Epithelial cell of esophagus (primary cell): ENCODE measurements around the gene CCDC88C.

Experiments
- DNase-seq: peaks from one replicate; pipeline ENCODE4 v3.0.0; 2010; ENCODE audit warnings: low read depth
- H3K4me3 ChIP-seq: 2 replicates; pipeline ENCODE4 v1.5.1; 2011; ENCODE audit warnings: mild to moderate bottlenecking, low read length, control low read depth
- TF ChIP-seq, protein P1 (sequence below): IDR thresholded peaks from 2 replicates; pipeline ENCODE4 v1.5.1; 2011; ENCODE audit warnings: low read depth, mild to moderate bottlenecking, low read length, control low read depth, inconsistent platforms; ENCODE audit not compliant: insufficient read depth; ENCODE audit errors: missing control alignments

The CCDC88C gene

DNA sequence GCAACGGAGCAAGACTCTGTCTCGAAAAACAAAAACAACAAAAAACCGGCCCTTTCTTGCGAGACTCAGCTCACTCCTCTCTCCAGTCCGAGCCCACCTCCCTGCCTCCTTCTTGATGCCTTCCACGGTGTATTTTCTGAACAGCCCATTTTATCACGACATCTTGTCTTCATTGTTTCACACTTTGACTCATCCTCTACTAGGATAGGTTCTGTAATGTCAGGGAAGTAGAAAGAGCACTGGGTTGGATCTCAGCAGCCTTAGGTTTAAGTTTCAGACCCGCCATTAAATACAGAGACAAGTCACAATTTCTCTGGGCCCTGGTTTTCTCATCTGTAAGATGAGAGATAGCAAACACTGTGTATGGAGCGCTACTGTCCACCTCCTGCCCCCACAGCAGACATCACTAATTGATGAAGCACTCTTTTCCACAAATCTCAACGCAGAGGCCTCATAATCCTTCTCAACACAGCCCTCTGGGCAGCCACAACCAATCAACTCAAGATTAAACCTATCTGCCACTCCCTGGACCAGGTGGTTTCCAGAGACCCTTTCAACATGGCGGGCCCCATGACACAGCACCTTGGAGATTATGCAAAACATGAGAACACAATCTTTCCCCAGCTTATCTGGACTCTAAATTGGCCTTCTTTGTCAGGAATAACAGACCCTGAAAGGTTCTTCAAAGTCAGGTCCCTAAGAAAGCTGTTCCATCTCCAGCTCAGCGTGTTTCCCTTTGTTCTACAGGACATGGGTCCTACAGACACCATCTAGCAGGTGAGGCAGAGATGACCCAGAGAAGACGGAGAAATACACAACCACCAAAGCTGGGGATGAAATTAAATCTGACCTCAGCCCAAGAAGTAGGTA lies 35.6 kb downstream of the CCDC88C start:
- H3K4me3 ChIP-seq: no peak overlapping the region
- TF ChIP-seq, protein P1, sequence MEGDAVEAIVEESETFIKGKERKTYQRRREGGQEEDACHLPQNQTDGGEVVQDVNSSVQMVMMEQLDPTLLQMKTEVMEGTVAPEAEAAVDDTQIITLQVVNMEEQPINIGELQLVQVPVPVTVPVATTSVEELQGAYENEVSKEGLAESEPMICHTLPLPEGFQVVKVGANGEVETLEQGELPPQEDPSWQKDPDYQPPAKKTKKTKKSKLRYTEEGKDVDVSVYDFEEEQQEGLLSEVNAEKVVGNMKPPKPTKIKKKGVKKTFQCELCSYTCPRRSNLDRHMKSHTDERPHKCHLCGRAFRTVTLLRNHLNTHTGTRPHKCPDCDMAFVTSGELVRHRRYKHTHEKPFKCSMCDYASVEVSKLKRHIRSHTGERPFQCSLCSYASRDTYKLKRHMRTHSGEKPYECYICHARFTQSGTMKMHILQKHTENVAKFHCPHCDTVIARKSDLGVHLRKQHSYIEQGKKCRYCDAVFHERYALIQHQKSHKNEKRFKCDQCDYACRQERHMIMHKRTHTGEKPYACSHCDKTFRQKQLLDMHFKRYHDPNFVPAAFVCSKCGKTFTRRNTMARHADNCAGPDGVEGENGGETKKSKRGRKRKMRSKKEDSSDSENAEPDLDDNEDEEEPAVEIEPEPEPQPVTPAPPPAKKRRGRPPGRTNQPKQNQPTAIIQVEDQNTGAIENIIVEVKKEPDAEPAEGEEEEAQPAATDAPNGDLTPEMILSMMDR: no peak
- DNase-seq: no peak

DNA sequence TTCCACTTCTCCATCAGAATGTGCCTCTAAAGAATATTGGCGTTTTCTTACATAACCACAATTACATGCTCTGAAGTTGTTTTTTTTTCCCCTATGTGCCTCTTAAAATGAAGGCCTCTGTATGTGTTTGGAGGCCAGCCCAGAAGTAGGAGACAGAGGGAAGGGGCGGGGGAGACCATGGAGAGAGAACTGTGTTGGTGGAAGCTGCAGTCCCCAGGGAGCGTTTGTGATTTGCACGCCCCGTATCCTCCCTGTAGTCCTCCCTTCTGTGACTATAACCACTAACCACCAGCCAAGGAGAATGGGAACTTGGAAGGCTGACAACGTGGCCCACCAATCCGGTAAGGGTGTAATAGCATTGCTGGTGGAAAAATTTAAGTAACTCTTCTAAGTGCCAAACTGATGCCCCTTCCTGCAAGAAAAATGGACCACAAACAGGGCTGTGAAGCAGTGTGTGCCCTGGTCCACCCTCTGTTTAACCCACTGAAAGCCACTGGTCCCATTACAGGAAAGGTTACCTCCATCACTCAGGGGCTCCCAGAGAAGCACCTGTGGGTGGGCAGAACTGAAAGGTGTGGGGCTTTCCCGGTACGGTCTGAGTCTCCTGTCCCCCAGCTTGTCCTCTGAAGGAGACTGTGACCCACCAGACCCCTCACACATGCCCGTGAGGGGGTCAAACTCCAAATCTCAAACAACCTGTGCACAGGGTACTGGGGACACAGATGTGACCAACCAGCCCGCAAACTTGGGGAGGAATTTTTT lies 36.8 kb downstream of the CCDC88C start:
- no peak for DNase-seq
- TF ChIP-seq, protein P1: no peak
- H3K4me3 ChIP-seq: no peak overlapping the region

DNA sequence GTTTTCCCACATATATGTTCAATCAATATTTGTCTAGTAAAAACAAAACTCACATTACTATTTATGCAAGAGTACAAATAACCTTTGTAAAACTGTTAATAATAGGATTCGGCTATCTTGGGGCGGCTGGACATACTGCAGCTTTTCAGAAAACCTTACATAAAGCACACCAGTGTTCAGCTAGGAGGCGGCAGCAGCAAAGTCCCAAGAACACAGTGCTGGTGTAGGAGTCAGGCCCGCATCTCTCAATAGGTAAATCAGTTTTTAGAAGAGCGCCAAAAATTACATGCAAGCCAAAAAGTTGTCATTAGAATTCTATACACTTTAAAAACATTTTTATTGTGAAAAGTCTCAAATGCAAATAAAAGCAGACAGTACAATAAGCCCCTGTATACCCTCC lies 37.5 kb downstream of the CCDC88C start:
- DNase-seq: no peak
- no peak overlapping the region for H3K4me3 ChIP-seq
- TF ChIP-seq, protein P1: no peak

DNA sequence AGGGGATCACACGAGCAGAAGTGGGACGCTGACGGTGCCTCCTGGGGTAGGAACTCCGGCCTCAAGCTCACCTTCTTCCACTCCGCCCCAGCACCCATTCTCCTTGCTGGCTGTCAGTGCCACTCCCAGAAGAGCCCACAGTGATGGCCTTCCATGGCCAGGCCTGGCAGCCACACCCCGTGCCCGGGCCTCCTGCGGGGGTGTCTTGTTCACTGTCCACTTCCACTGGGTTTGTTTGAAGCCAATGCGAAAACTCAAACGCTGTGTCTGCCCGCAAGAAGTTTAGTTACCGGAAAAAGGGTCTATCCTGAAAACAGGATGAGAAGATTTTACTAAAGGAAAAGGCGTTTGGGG lies 38.1 kb downstream of the CCDC88C start:
- DNase-seq: no peak
- TF ChIP-seq, protein P1: no peak
- no peak overlapping the region for H3K4me3 ChIP-seq

DNA sequence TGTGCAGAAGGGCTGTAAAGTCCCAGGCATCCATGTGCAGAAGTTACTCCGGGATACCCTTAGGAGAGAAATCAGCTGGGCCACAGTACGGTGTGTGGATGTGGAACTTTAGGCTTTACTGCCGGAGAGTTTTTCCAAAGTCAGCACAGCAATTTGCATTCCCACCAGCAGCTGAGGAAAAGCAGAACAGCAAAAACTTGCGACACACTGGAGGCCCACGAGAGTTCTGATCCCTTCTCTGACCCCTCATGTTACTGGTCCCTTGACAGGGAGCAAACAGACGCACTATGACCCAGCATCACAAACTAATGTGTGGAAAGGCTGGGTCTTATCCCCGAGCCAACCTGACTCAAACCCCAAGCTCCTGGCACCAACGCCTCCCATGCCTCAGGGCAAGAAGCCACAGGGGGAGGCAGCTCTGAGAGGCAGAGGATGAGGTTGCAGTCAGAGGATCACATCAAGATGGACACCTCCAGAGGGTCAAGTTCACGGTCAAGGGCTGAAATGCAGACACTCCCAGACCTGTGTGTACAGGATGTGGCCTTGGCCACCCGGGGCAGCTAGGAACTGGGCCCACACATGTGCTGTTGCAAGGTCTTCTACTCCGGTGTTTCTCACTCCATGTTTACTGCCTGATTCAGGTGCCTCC lies 38.6 kb downstream of the CCDC88C start:
- TF ChIP-seq, protein P1: no peak
- DNase-seq: no peak

DNA sequence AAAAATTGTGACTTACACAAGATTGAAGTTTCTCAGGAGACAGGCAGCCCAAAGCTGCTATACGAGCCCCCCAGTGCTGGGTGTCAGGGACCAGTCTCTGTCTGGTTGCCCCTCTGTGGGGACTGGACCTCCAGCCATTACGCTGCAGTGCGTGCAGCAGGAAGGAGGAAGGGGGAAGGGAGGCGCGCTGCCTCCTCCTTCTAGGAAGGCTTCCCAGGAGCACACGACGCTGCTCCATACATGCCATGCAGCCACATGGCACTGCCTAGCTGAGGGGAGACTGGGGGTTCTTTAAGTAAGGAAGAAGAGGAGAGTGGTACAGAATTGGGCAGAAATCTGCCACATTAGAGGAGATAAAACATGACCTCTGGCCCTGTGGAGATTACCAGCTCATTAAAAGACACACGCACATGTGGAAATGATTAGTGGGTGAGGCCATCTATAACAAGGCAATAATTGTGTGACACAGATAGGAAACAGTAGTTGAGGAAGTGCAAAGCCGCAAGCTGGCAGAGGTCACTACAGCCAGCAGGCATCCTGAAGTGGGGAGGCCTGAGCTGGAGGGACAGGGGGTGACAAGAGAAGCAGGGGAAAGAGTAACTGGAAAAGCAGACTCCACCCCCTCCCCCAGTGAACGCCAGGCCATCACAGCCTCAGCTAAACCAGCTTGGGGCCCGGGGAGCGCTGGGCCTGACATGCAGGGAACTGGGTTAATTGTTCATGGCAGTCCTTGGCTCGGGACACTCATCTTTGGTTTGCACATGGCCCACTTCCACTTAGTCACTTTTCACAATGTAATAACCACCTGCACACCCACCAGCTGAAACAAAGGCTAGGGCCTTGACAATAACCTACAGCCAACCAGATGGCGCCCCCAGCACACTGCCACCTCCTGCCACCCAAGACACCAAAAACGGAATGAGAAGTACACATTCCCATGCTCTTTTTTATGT lies 39.6 kb downstream of the CCDC88C start:
- DNase-seq: no peak

More for the DNA sequence above, 38.6 kb downstream of the CCDC88C start:
- H3K4me3 ChIP-seq: no peak overlapping the region

More for the DNA sequence above, 39.6 kb downstream of the CCDC88C start:
- H3K4me3 ChIP-seq: no peak overlapping the region
- TF ChIP-seq, protein P1: no peak
